AG09319 (cell line): Measurements from ENCODE around the gene CDH23.

Experiments used
- DNase-seq: peaks from one replicate; pipeline ENCODE4 v3.0.0-alpha.2; 2010; ENCODE audit warnings: low read depth; ENCODE audit errors: extremely low read depth
- TF ChIP-seq, protein P1 (sequence below): IDR thresholded peaks from 2 replicates; pipeline ENCODE4 v1.5.1; 2011; ENCODE audit warnings: low read depth, mild to moderate bottlenecking, inconsistent platforms, low read length, moderate library complexity

The CDH23 gene

GRCh38 chr10:71704816-71705215 lies 308.1 kb downstream of the CDH23 start:
- TF ChIP-seq, protein P1, sequence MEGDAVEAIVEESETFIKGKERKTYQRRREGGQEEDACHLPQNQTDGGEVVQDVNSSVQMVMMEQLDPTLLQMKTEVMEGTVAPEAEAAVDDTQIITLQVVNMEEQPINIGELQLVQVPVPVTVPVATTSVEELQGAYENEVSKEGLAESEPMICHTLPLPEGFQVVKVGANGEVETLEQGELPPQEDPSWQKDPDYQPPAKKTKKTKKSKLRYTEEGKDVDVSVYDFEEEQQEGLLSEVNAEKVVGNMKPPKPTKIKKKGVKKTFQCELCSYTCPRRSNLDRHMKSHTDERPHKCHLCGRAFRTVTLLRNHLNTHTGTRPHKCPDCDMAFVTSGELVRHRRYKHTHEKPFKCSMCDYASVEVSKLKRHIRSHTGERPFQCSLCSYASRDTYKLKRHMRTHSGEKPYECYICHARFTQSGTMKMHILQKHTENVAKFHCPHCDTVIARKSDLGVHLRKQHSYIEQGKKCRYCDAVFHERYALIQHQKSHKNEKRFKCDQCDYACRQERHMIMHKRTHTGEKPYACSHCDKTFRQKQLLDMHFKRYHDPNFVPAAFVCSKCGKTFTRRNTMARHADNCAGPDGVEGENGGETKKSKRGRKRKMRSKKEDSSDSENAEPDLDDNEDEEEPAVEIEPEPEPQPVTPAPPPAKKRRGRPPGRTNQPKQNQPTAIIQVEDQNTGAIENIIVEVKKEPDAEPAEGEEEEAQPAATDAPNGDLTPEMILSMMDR, result no peak

DNA sequence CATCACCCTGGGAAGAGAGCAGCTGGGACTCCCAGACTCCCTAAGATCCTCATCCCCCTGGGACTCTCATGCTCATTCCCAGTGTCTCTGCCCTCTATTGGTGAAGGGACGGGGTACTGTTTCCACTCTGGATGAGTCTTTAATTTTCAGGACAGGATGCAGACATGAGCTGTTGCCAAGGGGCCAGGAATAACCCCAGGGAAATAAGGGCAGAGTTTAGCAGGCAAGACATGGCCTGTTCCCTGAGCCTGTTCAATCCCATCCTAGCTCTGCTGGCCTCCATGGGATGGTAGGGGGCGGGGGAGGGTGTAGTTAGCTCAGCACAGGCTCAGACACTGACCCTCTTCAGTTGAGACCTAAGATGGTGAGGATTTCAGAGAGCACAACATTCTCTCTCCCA lies 308.9 kb downstream of the CDH23 start:
- no peak for DNase-seq
- TF ChIP-seq, protein P1, result no peak

More at GRCh38 chr10:71704816-71705215, 308.1 kb downstream of the CDH23 start:
- DNase-seq, result no peak

DNA sequence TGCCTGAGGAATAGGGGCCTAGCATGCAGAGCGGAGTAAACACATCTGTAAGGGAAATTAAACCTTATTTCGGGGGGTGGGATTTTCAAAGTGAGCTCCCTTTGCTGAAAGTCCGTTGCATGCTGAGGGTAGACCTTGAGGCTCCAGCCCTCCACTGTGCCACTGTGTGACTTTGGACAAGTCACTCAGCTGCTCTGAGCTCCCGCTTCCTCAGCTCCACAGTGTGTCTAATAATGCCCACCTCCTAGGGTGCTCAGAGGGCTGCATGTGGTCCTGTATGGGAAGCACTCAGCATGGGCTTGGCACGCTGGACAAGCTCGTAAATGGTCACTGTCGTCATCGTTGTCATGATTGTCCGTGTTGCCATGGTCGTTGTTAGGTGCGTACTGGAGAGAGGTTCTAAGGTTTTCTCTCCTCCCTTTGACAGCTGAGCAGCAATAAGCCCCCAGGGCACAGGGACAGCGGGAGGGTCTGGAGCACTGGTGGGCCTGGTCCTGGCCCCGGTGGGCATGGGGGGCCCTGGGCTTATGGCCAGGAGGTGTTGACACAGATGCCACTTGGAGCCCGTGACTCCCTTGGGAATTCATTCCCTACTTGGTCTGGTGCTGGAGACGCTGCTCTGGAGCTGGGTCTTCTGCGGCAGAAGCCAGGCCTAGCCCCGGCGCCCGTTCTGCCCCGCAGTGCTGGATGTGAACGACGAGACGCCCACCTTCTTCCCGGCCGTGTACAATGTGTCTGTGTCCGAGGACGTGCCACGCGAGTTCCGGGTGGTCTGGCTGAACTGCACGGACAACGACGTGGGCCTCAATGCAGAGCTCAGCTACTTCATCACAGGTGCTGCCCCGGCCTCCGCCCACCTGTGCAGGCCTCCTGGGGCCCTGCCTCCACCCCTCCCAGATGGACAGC lies 309.7 kb downstream of the CDH23 start:
- no peak for DNase-seq
- TF ChIP-seq, protein P1, result no peak

DNA sequence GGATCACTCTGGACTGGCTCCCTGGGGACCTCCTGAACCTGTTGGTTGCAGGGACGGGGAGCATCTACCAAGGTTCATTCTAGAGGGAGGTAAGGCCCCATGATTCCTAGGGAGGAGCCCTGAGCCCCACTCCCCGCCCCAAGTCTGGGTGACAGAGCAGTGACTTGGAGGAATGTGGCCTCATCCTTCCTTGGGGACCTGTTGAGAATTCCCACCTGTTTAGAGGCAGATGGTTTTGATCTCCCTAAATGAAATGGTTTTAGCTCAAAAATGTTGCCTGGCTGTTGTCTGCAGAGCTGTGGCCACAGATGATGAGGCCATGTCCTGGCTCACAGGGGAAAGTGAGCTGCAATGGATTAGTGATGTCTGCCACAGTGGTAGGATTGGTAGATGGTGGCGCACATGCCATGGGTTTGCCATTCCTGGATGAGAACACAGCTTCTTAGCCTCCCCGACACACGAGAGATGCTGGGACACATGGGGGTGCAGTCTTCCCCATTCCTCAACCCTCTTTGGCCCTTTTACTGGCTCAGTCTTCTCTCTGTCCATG lies 310.6 kb downstream of the CDH23 start:
- TF ChIP-seq, protein P1, result no peak
- no peak for DNase-seq

DNA sequence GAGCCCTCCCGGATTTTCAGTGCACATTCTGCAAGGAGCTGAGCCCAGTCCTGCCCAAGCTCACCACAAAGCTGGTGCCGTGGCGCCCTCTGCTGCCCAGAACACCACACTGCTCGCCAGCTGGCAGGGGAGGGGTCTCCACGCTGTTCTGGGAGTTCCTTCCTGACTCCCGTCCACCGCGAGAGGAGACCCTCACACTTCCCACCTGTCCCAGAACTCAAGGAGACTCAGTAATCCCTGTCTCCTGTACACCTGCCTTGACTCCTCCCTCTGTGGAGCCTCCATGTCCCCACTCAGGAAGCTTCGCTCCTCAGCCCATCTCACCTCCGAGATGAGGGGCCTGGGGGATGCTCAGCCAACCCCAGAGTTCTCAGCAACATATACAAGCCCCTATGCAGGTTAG lies 311.6 kb downstream of the CDH23 start:
- TF ChIP-seq, protein P1, result peak; percentile 77
- DNase-seq, result no peak

- no peak for DNase-seq
- TF ChIP-seq, protein P1, result no peak
Measured at GRCh38 chr10:71708897-71709882, 312.5 kb downstream of the CDH23 start.
